Activated CD8-positive, alpha-beta T cell treated with anti-CD3 and anti-CD28 coated beads for 36 hours (primary cell): ENCODE data around the gene SLC1A7. TPM values are rescaled to one million over a fixed set of nuclear protein-coding genes. Genes with fewer than 3 reads are reported as not detected.

Experiments used
- ATAC-seq: fragments of 200-7000 bp; cut with Tn5 transposase; one replicate; pipeline ENCODE4 v1.10.0; 2021; ENCODE audit warnings: mild to moderate bottlenecking, moderate library complexity
- CTCF ChIA-PET: fragments of 350-600 bp; sonication (Branson Sonifier 250); formaldehyde crosslinking; loops from one replicate; lab custom pipeline; 2021; ENCODE audit warnings: antibody characterized with exemption; lab: Charles Lee
- POLR2A ChIA-PET: fragments of 350-600 bp; sonication (Branson Sonifier 250); formaldehyde crosslinking; loops from one replicate; lab custom pipeline; 2021; ENCODE audit warnings: antibody characterized with exemption; lab: Charles Lee
- DNase-seq: peaks from one replicate; pipeline ENCODE4 v3.0.0-alpha.2; 2020
- H3K27ac Mint-ChIP-seq: one replicate; pipeline ENCODE4 v1.8.0; 2021; ENCODE audit warnings: mild to moderate bottlenecking, mixed read lengths
- H3K27me3 Mint-ChIP-seq: one replicate; pipeline ENCODE4 v1.8.0; 2021; ENCODE audit warnings: mixed read lengths
- H3K36me3 Mint-ChIP-seq: one replicate; pipeline ENCODE4 v1.8.0; 2021; ENCODE audit warnings: low read depth, mixed read lengths
- H3K4me1 Mint-ChIP-seq: one replicate; pipeline ENCODE4 v1.8.0; 2021; ENCODE audit warnings: low read depth, mixed read lengths
- H3K4me3 Mint-ChIP-seq: one replicate; pipeline ENCODE4 v1.8.0; 2021; ENCODE audit warnings: mild to moderate bottlenecking, moderate library complexity, mixed read lengths
- H3K9me3 Mint-ChIP-seq: one replicate; pipeline ENCODE4 v1.8.0; 2021; ENCODE audit warnings: mixed read lengths
- intact Hi-C: fragments of 100-400 bp; cut with micrococcal nuclease; formaldehyde crosslinking; loops from one replicate; pipeline ENCODE4 v1.10.0; 2022
- total RNA-seq, 2 experiments: library from RNA; stranded (reverse); gene quantifications; one replicate each; pipeline ENCODE4 v1.2.3, GENCODE V29; 2021
- TF ChIP-seq, protein P1 (sequence below): fragments of 200-600 bp; IDR thresholded peaks from one replicate; pipeline ENCODE4 v1.8.0; 2022; ENCODE audit warnings: antibody characterized with exemption, mild to moderate bottlenecking

The SLC1A7 gene
- total RNA-seq, 2 experiments from 2014 or later: not detected

DNA sequence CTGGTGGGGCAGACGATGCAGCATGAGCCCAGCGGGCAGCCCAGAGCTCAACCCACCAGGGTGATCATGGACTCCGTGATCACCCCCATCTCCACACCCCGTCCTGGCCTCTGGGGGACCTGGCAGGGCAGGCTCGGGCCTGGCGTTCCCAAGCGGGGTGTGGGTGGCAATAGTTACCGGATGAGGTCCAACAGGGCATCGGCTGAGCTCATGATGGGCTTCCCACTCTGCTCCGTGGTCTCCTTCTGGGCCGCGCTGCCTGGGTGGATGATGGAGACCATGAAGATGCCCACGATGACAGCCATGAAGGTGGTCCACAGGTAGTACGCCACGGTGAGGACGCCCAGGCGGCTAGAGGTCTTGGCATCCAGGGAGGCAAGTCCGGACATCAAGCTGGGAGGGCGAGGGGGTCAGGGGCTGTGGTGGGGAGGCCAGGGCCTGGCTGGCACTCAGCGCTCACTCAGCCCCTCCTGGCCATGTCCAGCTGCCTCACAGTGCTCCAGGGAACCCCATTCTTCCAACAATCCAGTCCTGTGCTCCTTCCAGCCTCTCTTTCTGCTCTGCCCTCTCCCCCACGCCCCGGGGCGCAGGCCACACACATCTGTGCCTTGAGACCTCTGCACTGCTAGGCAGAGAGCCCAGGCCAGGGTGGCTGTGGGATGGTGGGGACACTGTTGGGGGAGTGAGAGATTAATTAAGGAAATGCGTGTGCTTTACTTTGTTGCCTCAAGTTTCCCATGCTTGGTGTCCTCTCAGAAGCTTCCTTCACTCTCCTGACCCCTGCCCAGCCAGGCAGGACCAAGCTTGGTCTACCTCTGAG, 27.6 kb downstream of the SLC1A7 start:
- POLR2A ChIA-PET: no interaction called here
- ATAC-seq: no peak
- CTCF ChIA-PET: no interaction called here

GRCh38 chr1:53114090-53114489, 28.3 kb downstream of the SLC1A7 start:
- Mint-ChIP-seq H3K27ac (no peak overlapping the region), H3K27me3 (no peaks in the 10 kb centered on the region), H3K4me3 (no peak overlapping the region), H3K9me3 (no peaks in the 10 kb centered on the region), H3K4me1 (peaks cover 5% of the 10 kb centered on the region), H3K36me3 (no peaks in the 10 kb centered on the region)
- intact Hi-C loops: no loop called here
- ATAC-seq (no peak), DNase-seq (no peak)
- TF ChIP-seq, protein P1, sequence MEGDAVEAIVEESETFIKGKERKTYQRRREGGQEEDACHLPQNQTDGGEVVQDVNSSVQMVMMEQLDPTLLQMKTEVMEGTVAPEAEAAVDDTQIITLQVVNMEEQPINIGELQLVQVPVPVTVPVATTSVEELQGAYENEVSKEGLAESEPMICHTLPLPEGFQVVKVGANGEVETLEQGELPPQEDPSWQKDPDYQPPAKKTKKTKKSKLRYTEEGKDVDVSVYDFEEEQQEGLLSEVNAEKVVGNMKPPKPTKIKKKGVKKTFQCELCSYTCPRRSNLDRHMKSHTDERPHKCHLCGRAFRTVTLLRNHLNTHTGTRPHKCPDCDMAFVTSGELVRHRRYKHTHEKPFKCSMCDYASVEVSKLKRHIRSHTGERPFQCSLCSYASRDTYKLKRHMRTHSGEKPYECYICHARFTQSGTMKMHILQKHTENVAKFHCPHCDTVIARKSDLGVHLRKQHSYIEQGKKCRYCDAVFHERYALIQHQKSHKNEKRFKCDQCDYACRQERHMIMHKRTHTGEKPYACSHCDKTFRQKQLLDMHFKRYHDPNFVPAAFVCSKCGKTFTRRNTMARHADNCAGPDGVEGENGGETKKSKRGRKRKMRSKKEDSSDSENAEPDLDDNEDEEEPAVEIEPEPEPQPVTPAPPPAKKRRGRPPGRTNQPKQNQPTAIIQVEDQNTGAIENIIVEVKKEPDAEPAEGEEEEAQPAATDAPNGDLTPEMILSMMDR: no peak
- CTCF ChIA-PET: no interaction called here
- POLR2A ChIA-PET: no interaction called here

More for the DNA sequence above, 27.6 kb downstream of the SLC1A7 start:
- Mint-ChIP-seq H3K36me3 (no peaks in the 10 kb centered on the region), H3K27me3 (no peaks in the 10 kb centered on the region), H3K4me1 (peaks cover 5% of the 10 kb centered on the region), H3K9me3 (no peaks in the 10 kb centered on the region), H3K4me3 (no peak overlapping the region), H3K27ac (no peak overlapping the region)
- TF ChIP-seq, protein P1: no peak
- DNase-seq: no peak
- intact Hi-C loops: no loop called here

DNA sequence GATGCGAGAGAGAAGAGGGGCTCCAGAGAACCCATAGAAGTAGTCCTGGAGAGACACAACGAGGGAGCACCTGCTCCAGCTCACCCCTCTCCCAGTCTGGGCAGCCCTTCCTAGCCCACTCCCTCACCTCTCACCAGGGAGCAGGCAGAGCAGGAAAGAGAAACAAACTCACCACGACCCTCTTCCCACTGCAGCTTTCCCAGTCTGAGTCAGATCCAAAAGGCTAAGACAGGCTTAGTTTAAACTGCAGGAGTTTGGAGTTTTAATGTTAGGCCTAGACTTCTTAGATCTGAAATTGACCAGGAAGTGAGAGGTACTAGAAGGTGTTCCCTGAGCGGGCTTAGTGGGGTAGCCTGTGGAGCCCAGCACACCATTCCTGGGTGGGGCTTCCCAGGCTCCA, 29.6 kb downstream of the SLC1A7 start:
- H3K9me3 Mint-ChIP-seq: no peaks in the 10 kb centered on the region
- no peak overlapping the region for H3K27ac Mint-ChIP-seq
- no peak for ATAC-seq
- DNase-seq: no peak
- intact Hi-C loops: no loop called here
- H3K27me3 Mint-ChIP-seq: no peaks in the 10 kb centered on the region
- peaks cover 10% of the 10 kb centered on the region for H3K4me1 Mint-ChIP-seq
- TF ChIP-seq, protein P1: no peak
- H3K4me3 Mint-ChIP-seq: no peak overlapping the region
- no peaks in the 10 kb centered on the region for H3K36me3 Mint-ChIP-seq
- ChIA-PET POLR2A (no interaction called here), CTCF (no interaction called here)

GRCh38 chr1:53112271-53112774, 30.1 kb downstream of the SLC1A7 start:
- TF ChIP-seq, protein P1: no peak
- intact Hi-C loops: no loop called here
- H3K9me3 Mint-ChIP-seq: no peaks in the 10 kb centered on the region
- CTCF ChIA-PET: interaction anchor here (0.6 kb wide), 1 partner anchor 178 kb away, joined by 4 read pairs; no protein-coding TSS in a partner anchor
- no peak for DNase-seq
- peaks cover 15% of the 10 kb centered on the region for H3K4me1 Mint-ChIP-seq
- no peak for ATAC-seq
- no peaks in the 10 kb centered on the region for H3K27me3 Mint-ChIP-seq
- H3K4me3 Mint-ChIP-seq: no peak overlapping the region
- POLR2A ChIA-PET: no interaction called here
- no peak overlapping the region for H3K27ac Mint-ChIP-seq
- H3K36me3 Mint-ChIP-seq: no peaks in the 10 kb centered on the region

DNA sequence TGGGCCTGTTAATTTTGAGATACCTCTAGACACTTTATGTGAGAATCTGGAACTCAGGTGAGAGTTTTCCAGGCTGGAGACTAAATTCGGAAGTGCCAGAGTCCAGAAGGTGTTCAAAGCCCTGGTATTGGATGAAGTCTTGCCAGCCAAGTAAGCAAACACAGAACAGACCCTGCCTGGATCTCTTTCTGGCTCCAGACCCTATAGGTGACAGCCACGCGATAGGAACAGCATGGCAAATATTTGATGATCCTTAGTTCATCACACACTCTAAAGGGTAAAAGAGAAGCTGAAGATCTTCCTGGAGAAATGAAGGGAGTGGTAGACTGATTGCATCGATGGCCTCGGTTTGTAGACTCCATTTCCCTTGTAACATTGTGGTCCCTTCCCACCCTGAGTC, 30.7 kb downstream of the SLC1A7 start:
- no peaks in the 10 kb centered on the region for H3K36me3 Mint-ChIP-seq
- CTCF ChIA-PET: no interaction called here
- no peak for DNase-seq
- peaks cover 15% of the 10 kb centered on the region for H3K4me1 Mint-ChIP-seq
- no peaks in the 10 kb centered on the region for H3K9me3 Mint-ChIP-seq
- no peaks in the 10 kb centered on the region for H3K27me3 Mint-ChIP-seq
- H3K4me3 Mint-ChIP-seq: no peak overlapping the region
- H3K27ac Mint-ChIP-seq: no peak overlapping the region
- ATAC-seq: no peak
- intact Hi-C loops: no loop called here
- TF ChIP-seq, protein P1: no peak
- POLR2A ChIA-PET: interaction anchor here (0.8 to 1.1 kb wide), 2 partner anchors 10 to 21 kb away, joined by 3 read pairs; no protein-coding TSS in a partner anchor
